Fibroblast of skin of back (primary cell): Measurements from ENCODE around the gene AHRR.
"Not testable (repeated sequence)": the region's sequence is repeated elsewhere in the genome, so short reads cannot be mapped to it uniquely, and the experiment has no call there.

Experiments used
- DNase-seq: peaks from one replicate; pipeline ENCODE4 v3.0.0-alpha.2; 2013

The AHRR gene

GRCh38 chr5:306011-306805 is 15.3 kb upstream of the AHRR start:
- no peak for DNase-seq

- no peak for DNase-seq
Measured at GRCh38 chr5:307306-307705, 14.2 kb upstream of the AHRR start.

- DNase-seq: no peak
Measured at GRCh38 chr5:307794-308579, 13.5 kb upstream of the AHRR start.

- DNase-seq: peak; percentile 18
Measured at GRCh38 chr5:308672-309271, 12.7 kb upstream of the AHRR start.

GRCh38 chr5:309831-310230 is 11.7 kb upstream of the AHRR start:
- DNase-seq: not testable (repeated sequence)

GRCh38 chr5:310516-310915 is 11.0 kb upstream of the AHRR start:
- DNase-seq: no peak

GRCh38 chr5:310941-311434 is 10.5 kb upstream of the AHRR start:
- no peak for DNase-seq

GRCh38 chr5:311963-312362 is 9.6 kb upstream of the AHRR start:
- no peak for DNase-seq

- DNase-seq: no peak
Measured at GRCh38 chr5:312845-313244, 8.7 kb upstream of the AHRR start.

GRCh38 chr5:313265-313664 is 8.2 kb upstream of the AHRR start:
- peak; percentile 16 for DNase-seq

- DNase-seq: no peak
Measured at GRCh38 chr5:313806-314376, 7.6 kb upstream of the AHRR start.

- no peak for DNase-seq
Measured at GRCh38 chr5:314676-315487, 6.6 kb upstream of the AHRR start.

GRCh38 chr5:315488-316209 is 5.9 kb upstream of the AHRR start:
- DNase-seq: no peak

GRCh38 chr5:316210-317085 is 5.1 kb upstream of the AHRR start:
- DNase-seq: no peak

- peak; percentile 80 for DNase-seq
Measured at GRCh38 chr5:317086-317811, 4.3 kb upstream of the AHRR start.

GRCh38 chr5:318341-318897 is 3.1 kb upstream of the AHRR start:
- DNase-seq: peak; percentile 84

GRCh38 chr5:318931-319601 is 2.4 kb upstream of the AHRR start:
- no peak for DNase-seq

- DNase-seq: no peak
Measured at GRCh38 chr5:320524-321229, 837 bp upstream of the AHRR start.
